Pancreas (tissue), 10 donors: ENCODE results near the gene COPZ1. TPM values are rescaled to one million over a fixed set of nuclear protein-coding genes. Genes with fewer than 3 reads are reported as not detected.

ENCODE experiments used
- ATAC-seq, 4 donors: fragments of 200-7000 bp; cut with Tn5 transposase; one replicate each; pipeline versions ENCODE4 v1.8.0 to v1.9.1; 2020; ENCODE audit warnings: mild to moderate bottlenecking in 4 of 4, moderate library complexity in 4 of 4
- DNase-seq, 6 donors: peaks; one replicate each; pipeline ENCODE4 v3.0.0-alpha.2; 2020
- FAIRE-seq: peaks from 2 replicates; lab custom pipeline; 2012; peaks lifted over from hg19 to GRCh38; lab: Jason Lieb, UNC
- H3K27ac ChIP-seq, 4 donors: fragments of 200-600 bp; sonication (generic); 1 replicate in 3 of 4; 2 replicates in 1 of 4; pipeline versions ENCODE4 v1.5.0 to v1.8.0; 2020
- H3K27me3 ChIP-seq, 4 donors: fragments of 200-600 bp; one replicate each; pipeline ENCODE4 v1.8.0; 2021
- H3K36me3 ChIP-seq, 3 donors: fragments of 200-600 bp; sonication (generic) in 1 of 3; one replicate each; pipeline versions ENCODE4 v1.5.0 to v1.8.0; 2020 to 2021
- H3K4me1 ChIP-seq, 3 donors: fragments of 200-600 bp; one replicate each; pipeline ENCODE4 v1.8.0; 2021
- H3K4me3 ChIP-seq, 4 donors: fragments of 200-600 bp; sonication (generic) in 2 of 4; one replicate each; pipeline versions ENCODE4 v1.5.0 to v1.8.0; 2020 to 2021
- H3K9me3 ChIP-seq, 4 donors: fragments of 200-600 bp; one replicate each; pipeline ENCODE4 v1.8.0; 2021
- CTCF ChIP-seq, 4 donors: fragments of 200-600 bp; sonication (generic) in 3 of 4; IDR thresholded peaks; one replicate each; pipeline versions ENCODE4 v1.5.0 to v1.8.0; 2021; ENCODE audit warnings: antibody characterized with exemption in 4 of 4
- WGBS, 2 donors: extraction: QIAGEN DNeasy Blood & Tissue Kit; methylation state at CpG; one replicate each; pipeline ENCODE4 v1.1.7; 2013; 5-methylcytosine and 5-hydroxymethylcytosine counted together
- intact Hi-C, 3 donors: fragments of 100-400 bp; cut with DNase I; formaldehyde crosslinking; loops; one replicate each; pipeline versions ENCODE4 v1.11.1 to v1.14.2; 2022
- polyA plus RNA-seq, 2 donors: library from polyadenylated mRNA; stranded (reverse); fragments of 200-250 nt; gene quantifications; one replicate each; pipeline ENCODE4 v1.2.3, GENCODE V29; 2013
- total RNA-seq, 6 donors: library from RNA; stranded (reverse); fragmentation: NEBNext Ultra II Directional in 4 of 6; extraction: Animal tissue kit (Norgen Biotek cat#: 25700) in 4 of 6; gene quantifications; one replicate each; pipeline versions ENCODE4 v1.2.1 to v1.2.4, GENCODE V29; 2021 to 2023
- donor health status: healthy with polysubstance abuse.
- donor health status: DM: no; HTN: no; CAD: no; lungs with moderate emphysema.
- donor health status: DM: no; HTN: no; CAD: no.
- donor health status: control.
- donor health status: control.
- donor health status: Bipolar disorder and iron deficiency.
- donor health status: DM: yes; HTN: yes; CAD: no.
- donor health status: DM: no; HTN: no; CAD: no.
- donor health status: DM: no; HTN: no; CAD: no.
- donor health status: DM: yes; HTN: yes; CAD: no.

Gene COPZ1
- total and polyA plus RNA-seq, 8 donors, result 44.6 to 115 (median 106) TPM

GRCh38 chr12:54285150-54286041 lies 39.5 kb upstream of the COPZ1 start:
- no peak overlapping the region for H3K27ac ChIP-seq
- peak overlapping the region in 2 of 4 donors; percentile 7 to 76 for H3K4me3 ChIP-seq
- H3K36me3 ChIP-seq, result peaks cover 9 to 49% (median 30%) of the 10 kb centered on the region in 3 donors
- 38 to 43% methylated on average over 5 of the region's 5 CpGs for WGBS, 2 donors
- FAIRE-seq, result no peak
- ATAC-seq, result no peak
- no peak for DNase-seq
- peak in 1 of 4 donors; percentile 13 for TF ChIP-seq CTCF (IDR thresholded peaks at IDR 0.05)
- H3K9me3 ChIP-seq, result no peaks in the 10 kb centered on the region
- no peaks in the 10 kb centered on the region for H3K27me3 ChIP-seq
- intact Hi-C loops, result no loop called here
- H3K4me1 ChIP-seq, result peaks cover 14 to 30% (median 17%) of the 10 kb centered on the region in 3 donors

- 37% methylated on average over 12 of the region's 12 CpGs for WGBS, 2 donors
- no peak for TF ChIP-seq CTCF (IDR thresholded peaks at IDR 0.05)
- Histone ChIP-seq H3K27ac (no peak overlapping the region), H3K36me3 (peaks cover 9 to 49% (median 30%) of the 10 kb centered on the region in 3 donors), H3K27me3 (no peaks in the 10 kb centered on the region), H3K4me1 (peaks cover 14 to 30% (median 17%) of the 10 kb centered on the region in 3 donors), H3K9me3 (no peaks in the 10 kb centered on the region), H3K4me3 (peak overlapping the region in 1 of 4 donors; percentile 76)
- FAIRE-seq (no peak), ATAC-seq (peak in 2 of 4 donors; percentile 4 to 6), DNase-seq (no peak)
- intact Hi-C loops, result no loop called here
Observed at GRCh38 chr12:54286042-54287030, 38.6 kb upstream of the COPZ1 start.

GRCh38 chr12:54287261-54288157 lies 37.4 kb upstream of the COPZ1 start:
- WGBS, 2 donors, result 77% methylated on average over 8 of the region's 8 CpGs

More at GRCh38 chr12:54287261-54288157, 37.4 kb upstream of the COPZ1 start:
- DNase-seq (no peak), ATAC-seq (no peak), FAIRE-seq (no peak)
- Histone ChIP-seq H3K27ac (no peak overlapping the region), H3K27me3 (no peaks in the 10 kb centered on the region), H3K4me1 (peaks cover 14 to 28% (median 17%) of the 10 kb centered on the region in 3 donors), H3K9me3 (no peaks in the 10 kb centered on the region), H3K4me3 (no peak overlapping the region), H3K36me3 (peaks cover 9 to 44% (median 30%) of the 10 kb centered on the region in 3 donors)
- intact Hi-C loops, result no loop called here
- TF ChIP-seq CTCF (IDR thresholded peaks at IDR 0.05), result no peak
